Colon (tissue), 2 donors: ENCODE measurements around the gene DDRGK1.
"Not testable (repeated sequence)": the region's sequence is repeated elsewhere in the genome, so short reads cannot be mapped to it uniquely, and the experiment has no call there.

Source experiments
- FAIRE-seq: peaks from 2 replicates; lab custom pipeline; 2012; peaks lifted over from hg19 to GRCh38; lab: Jason Lieb, UNC
- donor health status: control.
- donor health status: control.

The DDRGK1 gene

DNA sequence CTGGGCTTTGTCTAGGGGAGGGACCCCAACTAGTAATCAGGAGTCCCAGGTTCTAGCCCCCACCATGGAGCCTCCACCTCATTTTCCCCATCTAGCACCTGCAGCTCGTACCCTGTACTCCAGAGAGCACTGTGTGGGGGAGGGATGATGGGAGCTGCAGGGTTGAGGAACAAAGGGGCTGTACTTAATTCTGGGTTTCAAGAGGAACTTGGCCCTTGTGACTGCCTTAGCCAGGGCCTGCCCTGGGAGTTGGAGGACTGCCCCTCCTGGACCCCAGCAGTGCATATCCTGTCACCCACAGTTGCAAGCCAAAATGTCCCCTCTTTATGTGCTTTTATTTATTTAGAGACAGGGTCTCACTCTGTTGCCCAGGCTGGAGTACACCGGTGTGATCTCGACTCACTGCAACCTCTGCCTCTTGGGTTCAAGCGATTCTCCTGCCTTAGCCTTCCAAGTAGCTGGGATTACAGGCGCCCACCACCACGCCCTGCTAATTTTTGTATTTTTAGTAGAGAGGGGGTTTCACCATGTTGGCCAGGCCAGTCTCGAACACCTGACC lies 11.0 kb upstream of the DDRGK1 start:
- not testable (repeated sequence) for FAIRE-seq

DNA sequence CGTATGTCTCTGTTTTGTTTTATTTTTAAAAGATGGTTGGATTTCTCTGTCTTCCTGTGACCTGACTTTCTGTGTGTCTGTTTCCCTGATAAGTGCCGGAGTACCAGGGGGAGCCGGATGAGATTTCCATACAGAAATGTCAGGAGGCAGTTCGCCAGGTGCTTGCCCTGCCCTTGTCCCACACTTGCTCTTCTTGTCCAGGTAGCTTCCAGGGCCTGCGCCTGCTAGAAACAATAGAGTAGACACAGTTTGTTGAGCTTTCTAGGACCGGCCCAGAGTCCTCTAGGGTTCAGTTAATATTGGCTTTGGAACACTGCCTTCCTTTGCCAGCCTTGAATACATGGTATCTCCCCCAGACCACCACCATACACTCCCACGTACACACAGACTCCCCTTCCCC lies 8.7 kb upstream of the DDRGK1 start:
- no peak for FAIRE-seq

GRCh38 chr20:3210346-3210745 lies 5.9 kb upstream of the DDRGK1 start:
- no peak for FAIRE-seq

DNA sequence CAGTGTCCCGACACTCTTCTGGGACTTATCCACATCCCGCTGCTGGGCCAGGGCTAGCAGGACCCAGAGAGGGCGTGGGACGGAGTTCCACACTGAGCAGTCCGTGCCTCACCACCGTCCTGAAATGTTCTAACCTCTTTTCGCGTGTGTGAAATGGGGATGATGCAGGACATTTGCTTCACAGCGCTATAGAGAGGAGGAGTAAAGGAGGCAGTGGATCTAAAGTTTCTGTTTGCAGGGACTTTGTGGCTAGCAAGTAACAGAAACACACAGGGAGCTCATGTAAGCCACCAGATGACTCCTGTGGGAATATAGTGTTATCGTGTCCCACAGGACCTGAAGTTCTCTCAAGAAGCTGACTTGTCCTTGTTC lies 5.5 kb upstream of the DDRGK1 start:
- no peak for FAIRE-seq

GRCh38 chr20:3209257-3209945 lies 4.9 kb upstream of the DDRGK1 start, which contains the start of gene ITPA:
ITPA (plus strand) TSS chr20:3209498; CDS start chr20:3209552, 54 bp downstream.
- FAIRE-seq = no peak

DNA sequence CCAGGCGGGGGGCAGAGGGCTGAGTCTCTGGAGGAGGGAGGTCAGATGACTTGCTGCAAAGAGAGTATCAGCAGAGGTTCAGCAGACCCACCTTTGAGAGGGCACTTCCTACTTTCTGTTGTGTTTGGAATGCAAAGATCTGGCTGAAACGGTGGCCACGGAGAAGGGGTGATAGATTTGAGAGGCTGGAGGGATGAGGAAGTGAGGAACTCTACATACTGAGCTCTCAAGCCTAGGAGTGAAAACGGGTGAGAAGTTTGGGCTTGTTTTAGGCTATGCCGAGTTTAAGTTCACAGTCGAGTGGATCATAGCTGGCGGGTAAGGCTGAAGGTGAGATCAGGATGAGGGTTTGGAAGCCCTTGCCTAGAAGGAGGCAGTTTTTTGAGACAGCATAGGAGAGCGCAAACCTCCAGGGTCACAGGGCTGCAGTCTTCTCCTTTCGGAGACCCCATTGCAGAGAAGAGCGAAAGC lies 4.3 kb upstream of the DDRGK1 start:
- no peak for FAIRE-seq

GRCh38 chr20:3203315-3204123 lies 963 bp downstream of the DDRGK1 start:
- FAIRE-seq = no peak

- FAIRE-seq = no peak
Measured at GRCh38 chr20:3202965-3203314, 1.5 kb downstream of the DDRGK1 start.

GRCh38 chr20:3199976-3200755 lies 4.3 kb downstream of the DDRGK1 start:
- FAIRE-seq = no peak

DNA sequence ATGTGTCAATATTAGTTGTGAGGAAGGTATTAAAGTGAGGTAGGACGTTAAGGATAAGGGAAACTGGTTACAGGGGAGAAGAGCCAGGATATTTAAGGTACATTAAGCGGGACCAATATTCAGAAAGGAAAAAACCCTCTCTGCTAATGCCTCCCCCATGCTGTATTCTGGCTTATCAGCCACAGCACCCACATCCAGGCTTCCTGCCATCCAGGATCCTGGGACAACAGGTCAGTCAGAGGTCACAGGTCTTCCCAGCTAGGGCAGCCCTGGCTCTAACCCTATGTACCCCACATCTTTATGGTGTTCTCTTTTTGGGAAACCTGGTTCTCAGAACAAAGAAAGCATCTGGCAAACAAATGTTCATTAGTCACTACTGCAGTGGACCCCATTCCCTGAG lies 5.3 kb downstream of the DDRGK1 start:
- FAIRE-seq = no peak

GRCh38 chr20:3195590-3196237 lies 8.8 kb downstream of the DDRGK1 start:
- no peak for FAIRE-seq

- no peak for FAIRE-seq
Measured at GRCh38 chr20:3194617-3195280, 9.7 kb downstream of the DDRGK1 start.

GRCh38 chr20:3193806-3194616 lies 10.5 kb downstream of the DDRGK1 start:
- no peak for FAIRE-seq

GRCh38 chr20:3192226-3193015 lies 12.1 kb downstream of the DDRGK1 start:
- no peak for FAIRE-seq

DNA sequence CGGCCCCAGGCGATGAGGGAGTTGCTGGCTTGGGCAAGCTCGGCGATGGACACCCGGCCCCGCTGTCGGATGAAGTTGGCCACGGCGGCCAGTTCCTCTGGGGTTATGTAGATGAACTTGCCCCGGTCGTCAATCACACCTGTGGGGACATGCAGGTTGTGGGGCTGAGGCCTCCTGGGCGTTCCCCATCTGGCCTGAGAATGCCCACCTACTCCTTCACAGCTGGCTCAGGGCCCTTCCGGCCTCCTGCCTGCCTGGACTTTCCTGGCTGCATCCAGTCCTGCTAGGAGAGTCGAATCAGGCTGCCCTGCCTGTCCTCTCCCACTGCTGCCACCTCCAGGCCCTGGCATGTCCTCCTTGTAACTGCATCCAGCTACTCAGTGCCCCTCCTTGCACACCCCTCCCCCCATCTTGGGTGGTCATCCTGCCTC lies 13.8 kb downstream of the DDRGK1 start:
- no peak for FAIRE-seq

DNA sequence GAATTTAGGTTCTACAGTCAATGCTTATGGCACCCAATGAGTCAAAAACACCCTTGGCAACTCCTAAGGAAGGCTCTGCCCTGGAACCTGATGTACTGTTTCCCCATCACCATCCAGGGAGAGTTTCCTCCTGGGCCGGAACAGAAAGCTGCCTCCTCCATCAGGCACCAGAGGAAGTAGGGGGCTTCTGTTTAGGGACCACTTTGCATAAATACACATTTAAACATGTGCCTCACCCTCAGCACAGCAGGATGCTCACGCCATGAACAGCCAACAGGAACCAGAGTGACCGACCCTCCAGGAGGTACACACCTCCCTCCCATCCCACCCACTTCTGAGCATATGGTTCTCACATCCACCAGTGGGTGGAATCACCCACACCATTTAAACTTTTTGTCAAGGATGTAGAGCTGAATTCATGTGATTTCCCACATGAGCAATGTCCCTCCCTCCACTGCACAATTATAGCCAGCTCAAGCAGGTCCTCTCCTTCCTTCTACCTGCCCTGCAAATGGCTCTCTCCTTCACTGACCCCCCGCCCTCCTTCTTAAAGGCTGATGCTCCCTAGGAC lies 14.8 kb downstream of the DDRGK1 start:
- no peak for FAIRE-seq

- no peak for FAIRE-seq
Measured at GRCh38 chr20:3188823-3189413, 15.6 kb downstream of the DDRGK1 start.

- not testable (repeated sequence) for FAIRE-seq
Measured at GRCh38 chr20:3187861-3188260, 16.6 kb downstream of the DDRGK1 start.
